Type B pancreatic cell (in vitro differentiated cells): ENCODE data around the gene CDC42EP3. TPM values are rescaled to one million over a fixed set of nuclear protein-coding genes. Genes with fewer than 3 reads are reported as not detected.

Experiments
- DNase-seq: peaks from one replicate; pipeline ENCODE4 v3.0.0; 2021; ENCODE audit warnings: mixed read lengths; ENCODE audit not compliant: unreplicated experiment; ENCODE audit errors: extremely low spot score
- H3K27ac Mint-ChIP-seq: 2 replicates; pipeline ENCODE4 v1.8.0; 2021; ENCODE audit warnings: mild to moderate bottlenecking, mixed read lengths
- H3K27me3 Mint-ChIP-seq: 2 replicates; pipeline ENCODE4 v1.8.0; 2021; ENCODE audit warnings: mixed read lengths
- H3K36me3 Mint-ChIP-seq: 2 replicates; pipeline ENCODE4 v1.8.0; 2021; ENCODE audit warnings: mixed read lengths
- H3K4me1 Mint-ChIP-seq: one replicate; pipeline ENCODE4 v1.8.0; 2021; ENCODE audit warnings: mixed read lengths; ENCODE audit not compliant: unreplicated experiment
- H3K4me3 Mint-ChIP-seq: 2 replicates; pipeline ENCODE4 v1.8.0; 2021; ENCODE audit warnings: mild to moderate bottlenecking, mixed read lengths
- H3K9me3 Mint-ChIP-seq: 2 replicates; pipeline ENCODE4 v1.8.0; 2021; ENCODE audit warnings: mixed read lengths
- CTCF ChIP-seq: fragments of 200-600 bp; sonication (generic); conservative IDR thresholded peaks from 2 replicates; pipeline ENCODE4 v1.5.0; 2021; ENCODE audit warnings: antibody characterized with exemption, mild to moderate bottlenecking
- total RNA-seq: library from RNA; stranded (reverse); gene quantifications from 2 replicates; pipeline ENCODE4 v1.2.1, GENCODE V29; 2021; ENCODE audit warnings: low replicate concordance

The CDC42EP3 gene
- total RNA-seq, 1 donor from 2014 or later = 43.7 TPM

- peaks cover 44% of the 10 kb centered on the region for H3K4me1 Mint-ChIP-seq
Measured at GRCh38 chr2:37650548-37651093, 20.8 kb downstream of the CDC42EP3 start.

GRCh38 chr2:37649518-37649917, 21.9 kb downstream of the CDC42EP3 start:
- peaks cover 32% of the 10 kb centered on the region for H3K4me1 Mint-ChIP-seq

More at GRCh38 chr2:37650548-37651093, 20.8 kb downstream of the CDC42EP3 start:
- no peak for DNase-seq
- Mint-ChIP-seq H3K9me3 (peaks cover 3% of the 10 kb centered on the region), H3K36me3 (peaks cover 43% of the 10 kb centered on the region), H3K4me3 (no peak overlapping the region), H3K27me3 (no peaks in the 10 kb centered on the region), H3K27ac (no peak overlapping the region)
- no peak for TF ChIP-seq CTCF

GRCh38 chr2:37648331-37649011, 23.0 kb downstream of the CDC42EP3 start:
- Mint-ChIP-seq H3K4me3 (peak overlapping the region; percentile 44), H3K9me3 (peaks cover 3% of the 10 kb centered on the region), H3K27me3 (no peaks in the 10 kb centered on the region), H3K36me3 (peaks cover 47% of the 10 kb centered on the region), H3K27ac (peak overlapping the region; percentile 51), H3K4me1 (peaks cover 28% of the 10 kb centered on the region)
- no peak for DNase-seq
- no peak for TF ChIP-seq CTCF

More at GRCh38 chr2:37649518-37649917, 21.9 kb downstream of the CDC42EP3 start:
- no peak for DNase-seq
- no peaks in the 10 kb centered on the region for H3K27me3 Mint-ChIP-seq
- no peak for TF ChIP-seq CTCF
- H3K36me3 Mint-ChIP-seq = peaks cover 44% of the 10 kb centered on the region
- H3K9me3 Mint-ChIP-seq = peaks cover 3% of the 10 kb centered on the region
- H3K27ac Mint-ChIP-seq = no peak overlapping the region
- H3K4me3 Mint-ChIP-seq = no peak overlapping the region

DNA sequence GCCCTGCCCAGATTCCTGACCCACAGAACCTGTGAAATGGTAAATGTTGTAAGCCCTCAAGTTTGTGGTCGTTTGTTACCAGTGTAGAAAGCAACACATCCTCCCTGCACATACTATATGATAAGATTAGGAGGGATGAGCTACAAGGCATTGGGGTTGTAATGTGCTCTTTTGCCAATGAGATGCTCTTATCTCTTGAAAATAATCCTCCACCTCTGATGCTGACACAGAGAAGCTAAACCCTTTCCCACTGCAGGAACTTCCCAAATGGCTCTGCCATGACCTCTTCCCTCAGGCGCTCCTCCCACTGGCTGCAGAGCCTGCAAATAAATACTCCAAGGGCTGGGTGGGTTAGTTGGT, 23.5 kb downstream of the CDC42EP3 start:
- Mint-ChIP-seq H3K36me3 (peaks cover 47% of the 10 kb centered on the region), H3K27ac (peak overlapping the region; percentile 51), H3K4me1 (peaks cover 28% of the 10 kb centered on the region), H3K27me3 (no peaks in the 10 kb centered on the region), H3K4me3 (peak overlapping the region; percentile 44), H3K9me3 (peaks cover 3% of the 10 kb centered on the region)
- TF ChIP-seq CTCF = no peak
- no peak for DNase-seq

GRCh38 chr2:37645836-37646235, 25.6 kb downstream of the CDC42EP3 start:
- peaks cover 54% of the 10 kb centered on the region for H3K36me3 Mint-ChIP-seq
- H3K9me3 Mint-ChIP-seq = peaks cover 3% of the 10 kb centered on the region
- no peak for TF ChIP-seq CTCF
- H3K4me3 Mint-ChIP-seq = no peak overlapping the region
- H3K4me1 Mint-ChIP-seq = peaks cover 23% of the 10 kb centered on the region
- no peaks in the 10 kb centered on the region for H3K27me3 Mint-ChIP-seq
- no peak overlapping the region for H3K27ac Mint-ChIP-seq
- no peak for DNase-seq
